GM18498 (cell line): ENCODE data around the gene SLC16A13.
"Not testable (repeated sequence)": the region's sequence is repeated elsewhere in the genome, so short reads cannot be mapped to it uniquely, and the experiment has no call there.

Source experiments
- ATAC-seq: cut with Tn5 transposase; IDR thresholded peaks from one replicate; pipeline ENCODE4 v1.9.1; 2021; ENCODE audit warnings: mild to moderate bottlenecking, moderate library complexity; ENCODE audit not compliant: unreplicated experiment

The SLC16A13 gene

GRCh38 chr17:7058831-7059447 is 23.1 kb downstream of the SLC16A13 start:
- no peak for ATAC-seq

- no peak for ATAC-seq
These were observed 24.5 kb downstream of the SLC16A13 start for GRCh38 chr17:7060165-7060891.

GRCh38 chr17:7063518-7064094 is 27.8 kb downstream of the SLC16A13 start:
- ATAC-seq: no peak

GRCh38 chr17:7064261-7064660 is 28.4 kb downstream of the SLC16A13 start:
- no peak for ATAC-seq

GRCh38 chr17:7067198-7067597 is 31.4 kb downstream of the SLC16A13 start:
- no peak for ATAC-seq

- ATAC-seq: no peak
These were observed 32.5 kb downstream of the SLC16A13 start for GRCh38 chr17:7068268-7068667.

- no peak for ATAC-seq
These were observed 34.9 kb downstream of the SLC16A13 start for GRCh38 chr17:7070712-7071111.

- no peak for ATAC-seq
These were observed 36.6 kb downstream of the SLC16A13 start for GRCh38 chr17:7072406-7072805.

GRCh38 chr17:7074931-7075330 is 39.1 kb downstream of the SLC16A13 start:
- ATAC-seq: no peak

GRCh38 chr17:7077911-7078546 is 42.2 kb downstream of the SLC16A13 start:
- no peak for ATAC-seq

GRCh38 chr17:7078711-7079110 is 42.9 kb downstream of the SLC16A13 start:
- ATAC-seq: no peak

GRCh38 chr17:7079581-7080455 is 44.0 kb downstream of the SLC16A13 start, which contains the start of gene CLEC10A:
Gene CLEC10A (minus strand): TSS chr17:7080251. CDS start chr17:7078812, 1,439 bp downstream.
- no peak for ATAC-seq

- no peak for ATAC-seq
These were observed 44.7 kb downstream of the SLC16A13 start for GRCh38 chr17:7080456-7081041.

- no peak for ATAC-seq
These were observed 45.7 kb downstream of the SLC16A13 start for GRCh38 chr17:7081341-7082062.

GRCh38 chr17:7083592-7083991 is 47.8 kb downstream of the SLC16A13 start:
- no peak for ATAC-seq

GRCh38 chr17:7084088-7084487 is 48.3 kb downstream of the SLC16A13 start:
- no peak for ATAC-seq

- not testable (repeated sequence) for ATAC-seq
These were observed 52.6 kb downstream of the SLC16A13 start for GRCh38 chr17:7088442-7088841.

GRCh38 chr17:7089570-7089969 is 53.8 kb downstream of the SLC16A13 start:
- not testable (repeated sequence) for ATAC-seq
